GM18909 (cell line): ENCODE measurements around the gene BBX.
"Not testable (repeated sequence)": the region's sequence is repeated elsewhere in the genome, so short reads cannot be mapped to it uniquely, and the experiment has no call there.

ENCODE experiments used
- ATAC-seq: cut with Tn5 transposase; IDR thresholded peaks from one replicate; pipeline ENCODE4 v1.9.1; 2021; ENCODE audit warnings: mild to moderate bottlenecking; ENCODE audit not compliant: unreplicated experiment, poor library complexity

BBX gene

DNA sequence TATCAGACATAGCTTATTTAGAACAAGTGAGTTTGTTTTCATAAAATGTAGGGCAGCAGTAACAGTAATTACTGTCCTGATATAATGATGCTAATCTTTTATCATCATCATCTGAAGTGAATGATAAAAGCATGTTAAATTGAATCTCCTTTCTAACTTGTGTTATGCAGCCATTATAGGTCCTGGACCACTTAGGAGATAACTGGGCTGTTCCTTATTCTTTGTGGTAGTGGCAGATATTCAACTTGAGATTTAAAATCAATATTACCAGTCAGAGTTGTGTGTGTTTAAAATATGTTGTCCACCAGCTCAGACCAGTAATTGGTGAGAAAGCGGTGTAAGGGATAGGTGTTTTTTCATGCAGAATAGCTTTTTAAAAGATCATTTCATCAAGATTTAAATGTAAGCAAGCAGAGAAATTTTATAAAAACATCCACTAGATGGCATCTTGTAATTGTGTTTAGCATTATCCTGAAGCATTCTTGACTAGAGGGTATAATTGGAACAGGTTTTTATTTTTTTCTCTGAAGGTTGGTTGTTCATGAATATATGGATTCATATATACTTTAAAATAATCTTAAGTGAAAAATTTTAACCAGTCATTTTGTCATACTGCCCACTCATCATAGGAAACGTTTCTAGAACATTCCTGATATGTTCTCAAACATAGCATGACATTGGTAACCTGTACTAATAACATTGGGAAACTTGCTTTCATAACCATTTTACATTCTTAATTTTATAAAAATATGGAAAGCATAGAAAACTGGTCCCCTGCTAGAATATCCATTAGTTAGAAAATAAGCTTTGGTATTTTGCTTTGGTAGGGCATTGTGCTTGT lies 153.9 kb downstream of the BBX start:
- no peak for ATAC-seq

- ATAC-seq = no peak
These were observed 157.2 kb downstream of the BBX start for GRCh38 chr3:107679921-107680320.

DNA sequence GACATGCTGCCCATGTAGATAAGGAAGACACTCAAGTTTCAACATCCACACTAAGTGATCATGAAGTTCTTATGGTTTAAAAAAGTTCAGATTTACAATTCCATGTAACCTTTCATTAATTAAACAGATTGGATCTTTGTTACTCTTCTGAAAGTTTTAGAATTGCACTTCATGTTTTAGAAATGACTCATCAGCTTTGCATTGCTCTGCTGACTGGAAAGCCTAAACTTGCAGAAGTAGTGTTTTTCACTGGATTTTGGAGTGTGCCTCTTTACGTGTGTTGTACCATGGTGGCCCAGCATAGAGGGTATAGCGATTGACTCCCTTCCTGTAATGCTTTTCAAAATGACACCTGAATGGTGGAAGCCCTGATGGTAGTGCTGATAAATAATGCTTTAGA lies 157.9 kb downstream of the BBX start:
- no peak for ATAC-seq

GRCh38 chr3:107681396-107681795 lies 158.6 kb downstream of the BBX start:
- no peak for ATAC-seq

DNA sequence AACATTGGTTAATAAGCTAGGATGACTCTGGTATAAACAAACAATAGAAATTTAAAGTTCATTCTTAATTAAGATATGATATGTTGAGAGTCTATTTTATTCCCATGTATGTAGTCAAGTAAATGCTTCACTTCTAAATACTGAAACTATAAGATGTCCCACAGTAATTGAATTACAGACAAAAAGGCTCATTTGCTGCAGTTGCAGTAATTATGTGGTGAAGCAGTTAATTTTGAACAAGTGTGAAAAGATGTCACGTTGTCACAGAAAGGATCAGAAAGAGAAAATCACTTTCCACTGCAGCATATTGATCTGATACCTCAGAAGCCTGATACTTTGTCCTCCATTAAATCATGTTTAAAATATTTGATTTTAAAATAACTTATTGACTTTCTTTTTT lies 159.8 kb downstream of the BBX start:
- ATAC-seq = no peak

DNA sequence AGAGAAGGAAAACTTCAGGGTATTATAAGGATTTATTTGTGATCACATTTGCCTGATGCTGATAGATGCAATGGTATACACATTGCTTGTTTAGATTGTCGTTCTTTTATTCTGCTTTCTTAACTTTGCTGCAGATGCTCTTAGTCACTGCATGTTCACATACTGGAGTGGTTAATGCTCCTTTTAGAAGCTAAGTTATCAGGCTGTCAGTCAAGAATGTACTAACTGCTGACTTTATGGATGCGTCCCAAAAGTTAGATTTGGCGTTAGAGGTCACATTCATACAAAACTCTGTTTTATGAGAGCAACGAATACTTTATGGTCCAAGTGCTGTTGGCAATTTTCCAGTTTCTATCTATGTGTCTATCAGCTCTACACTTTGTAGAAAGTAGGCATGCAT lies 160.7 kb downstream of the BBX start:
- ATAC-seq = no peak

DNA sequence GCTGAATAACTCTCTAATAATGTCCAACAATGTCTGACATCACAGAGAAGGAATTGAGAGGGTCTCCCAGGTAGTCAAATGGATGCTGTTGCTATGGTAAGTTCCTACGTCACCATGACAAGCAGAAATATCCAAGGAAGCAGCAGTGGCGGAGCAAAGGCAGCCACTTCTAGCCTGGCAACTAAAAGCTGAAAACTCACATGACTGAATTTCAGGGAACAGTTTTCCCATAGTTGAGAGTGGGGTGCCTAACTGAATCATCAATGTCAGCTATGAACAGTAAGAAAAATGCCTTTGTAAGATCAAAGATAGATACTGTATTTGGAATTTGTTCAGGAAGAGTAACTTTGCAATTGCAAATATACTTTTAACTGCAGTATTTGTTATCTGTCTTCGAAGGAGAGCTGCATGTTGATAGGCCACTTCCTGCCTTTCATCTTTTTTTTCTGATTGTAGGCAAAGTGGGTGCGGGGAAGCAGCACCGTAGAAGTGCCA lies 161.7 kb downstream of the BBX start:
- ATAC-seq = no peak

DNA sequence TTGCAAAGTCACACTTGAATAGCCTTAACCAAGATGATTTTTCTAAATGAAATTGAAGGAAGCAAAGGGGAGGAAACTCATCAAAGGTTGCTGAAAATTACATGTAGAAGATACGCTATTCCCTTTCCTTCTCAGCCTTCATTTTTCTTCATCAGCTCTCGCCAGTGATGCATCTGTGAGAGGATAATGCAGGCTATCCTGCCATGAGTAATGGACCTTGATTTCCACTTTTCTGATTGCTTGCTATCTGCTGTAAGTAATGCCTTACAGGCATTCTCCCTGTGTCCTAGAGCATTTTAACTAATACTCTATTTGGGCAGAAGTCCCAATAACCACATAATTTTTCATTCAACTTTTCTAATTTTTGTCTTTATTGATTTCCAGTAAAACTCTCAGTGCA lies 162.6 kb downstream of the BBX start:
- ATAC-seq = no peak

DNA sequence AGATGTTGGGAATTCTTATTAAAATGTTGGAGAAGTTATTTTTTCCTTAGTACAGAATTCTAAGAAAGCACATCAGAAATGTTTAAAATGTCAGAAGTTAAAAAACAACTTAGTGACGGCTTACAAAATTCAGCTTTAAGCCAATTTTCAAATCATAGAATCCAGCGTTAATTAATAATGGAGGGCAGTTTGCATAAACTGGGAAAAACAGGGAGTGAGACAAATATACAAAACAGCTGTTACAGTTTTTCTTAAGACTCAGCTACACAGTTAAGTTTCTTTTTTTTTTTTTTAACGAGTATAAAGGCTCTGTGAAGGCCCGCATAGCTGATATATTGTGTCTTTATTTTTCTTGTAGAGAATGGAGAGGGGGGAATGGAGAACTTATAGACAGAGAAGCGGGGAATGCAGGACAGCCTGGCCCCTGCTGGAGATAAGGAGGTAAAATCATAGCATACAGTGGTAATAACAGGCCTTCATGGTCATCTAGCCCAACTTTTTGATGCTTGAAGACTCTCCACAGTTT lies 164.4 kb downstream of the BBX start:
- no peak for ATAC-seq

DNA sequence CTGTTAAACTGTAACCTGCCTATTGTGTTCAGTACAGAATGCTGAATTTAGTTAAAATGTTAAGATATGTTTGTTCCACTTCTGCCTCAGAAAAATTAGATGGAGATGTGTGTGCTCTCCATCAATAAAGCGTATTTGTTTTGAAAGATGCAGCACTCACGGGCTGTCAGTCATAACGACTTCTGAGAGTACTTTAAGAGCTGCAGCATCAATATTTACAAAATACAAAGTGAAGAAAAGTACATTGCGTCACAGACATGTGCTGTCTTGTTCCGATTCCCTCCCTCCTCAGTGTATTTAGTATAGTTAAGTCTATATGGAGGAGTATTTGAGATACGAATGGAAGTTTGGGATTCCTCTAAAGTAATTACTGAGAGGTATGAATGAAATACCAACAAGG lies 166.6 kb downstream of the BBX start:
- no peak for ATAC-seq

DNA sequence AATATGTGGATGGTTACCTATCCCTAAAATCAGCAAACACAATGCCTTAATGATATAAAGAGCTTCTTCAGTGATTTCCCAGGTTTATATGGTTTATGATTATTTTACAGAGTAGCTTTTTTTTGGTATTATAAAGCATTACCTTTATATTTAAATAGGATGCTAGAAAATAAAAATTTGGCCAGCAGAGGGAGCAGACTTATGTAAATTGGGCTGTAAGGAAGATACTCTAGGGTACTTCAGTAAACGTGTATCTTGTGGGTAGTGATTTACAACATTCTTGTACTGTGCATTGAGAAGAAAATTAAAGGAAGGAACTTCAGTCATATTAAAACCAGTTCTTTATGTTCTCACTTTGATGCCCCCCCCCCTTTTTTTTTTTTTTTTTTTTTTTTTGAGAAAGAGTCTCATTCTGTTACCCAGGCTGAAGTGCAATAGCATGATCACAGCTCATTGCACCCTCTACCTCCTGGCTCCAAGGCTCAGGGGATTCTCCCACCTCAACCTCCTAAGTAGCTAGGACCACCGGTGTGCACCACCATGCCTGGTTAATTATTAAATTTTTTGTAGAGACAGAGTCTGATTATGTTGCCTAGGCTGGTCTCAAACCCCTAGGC lies 167.9 kb downstream of the BBX start:
- ATAC-seq = peak; percentile 86

GRCh38 chr3:107691984-107692383 lies 169.2 kb downstream of the BBX start:
- ATAC-seq = not testable (repeated sequence)

DNA sequence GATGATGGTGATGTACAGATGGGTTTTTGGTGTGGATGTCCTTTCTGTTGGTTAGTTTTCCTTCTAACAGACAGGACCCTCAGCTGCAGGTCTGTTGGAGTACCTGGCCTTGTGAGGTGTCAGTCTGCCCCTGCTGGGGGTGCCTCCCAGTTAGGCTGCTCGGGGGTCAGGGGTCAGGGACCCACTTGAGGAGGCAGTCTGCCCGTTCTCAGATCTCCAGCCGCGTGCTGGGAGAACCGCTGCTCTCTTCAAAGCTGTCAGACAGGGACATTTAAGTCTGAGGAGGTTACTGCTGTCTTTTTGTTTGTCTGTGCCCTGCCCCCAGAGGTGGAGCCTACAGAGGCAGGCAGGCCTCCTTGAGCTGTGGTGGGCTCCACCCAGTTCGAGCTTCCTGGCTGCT lies 174.6 kb downstream of the BBX start:
- not testable (repeated sequence) for ATAC-seq

DNA sequence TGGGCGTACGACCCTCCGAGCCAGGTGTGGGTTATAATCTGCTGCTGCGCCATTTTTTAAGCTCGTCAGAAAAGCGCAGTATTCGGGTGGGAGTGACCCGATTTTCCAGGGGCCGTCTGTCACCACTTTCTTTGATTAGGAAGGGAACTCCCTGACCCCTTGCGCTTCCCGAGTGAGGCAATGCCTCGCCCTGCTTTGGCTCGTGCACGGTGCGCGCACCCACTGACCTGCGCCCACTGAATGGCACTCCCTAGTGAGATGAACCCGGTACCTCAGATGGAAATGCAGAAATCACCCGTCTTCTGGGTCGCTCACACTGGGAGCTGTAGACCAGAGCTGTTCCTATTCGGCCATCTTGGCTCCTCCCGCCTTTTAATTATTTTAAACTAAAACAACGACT lies 175.1 kb downstream of the BBX start:
- ATAC-seq = not testable (repeated sequence)

- no peak for ATAC-seq
These were observed 176.9 kb downstream of the BBX start for GRCh38 chr3:107699682-107700081.

GRCh38 chr3:107701299-107701698 lies 178.5 kb downstream of the BBX start:
- ATAC-seq = no peak

- ATAC-seq = no peak
These were observed 181.7 kb downstream of the BBX start for GRCh38 chr3:107704477-107704876.

DNA sequence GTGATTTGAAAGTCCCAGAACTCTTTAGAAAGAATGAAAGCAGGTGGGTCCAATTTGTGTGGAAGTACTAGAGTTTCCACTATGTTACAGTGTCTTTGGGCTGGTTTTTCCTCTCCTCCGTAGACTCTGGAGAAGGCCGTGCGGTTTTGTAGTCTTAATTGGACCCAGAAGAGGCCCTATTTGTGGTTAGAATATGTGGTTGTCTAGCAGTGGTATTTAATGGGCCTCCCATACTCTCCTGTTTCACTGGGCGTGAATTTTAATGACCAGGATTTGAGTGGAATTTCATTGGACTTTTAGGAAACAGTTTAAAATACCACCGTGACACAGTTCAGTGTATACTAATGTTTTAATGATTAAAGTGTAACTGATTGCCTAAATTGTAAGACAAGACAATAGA lies 182.3 kb downstream of the BBX start:
- ATAC-seq = no peak

DNA sequence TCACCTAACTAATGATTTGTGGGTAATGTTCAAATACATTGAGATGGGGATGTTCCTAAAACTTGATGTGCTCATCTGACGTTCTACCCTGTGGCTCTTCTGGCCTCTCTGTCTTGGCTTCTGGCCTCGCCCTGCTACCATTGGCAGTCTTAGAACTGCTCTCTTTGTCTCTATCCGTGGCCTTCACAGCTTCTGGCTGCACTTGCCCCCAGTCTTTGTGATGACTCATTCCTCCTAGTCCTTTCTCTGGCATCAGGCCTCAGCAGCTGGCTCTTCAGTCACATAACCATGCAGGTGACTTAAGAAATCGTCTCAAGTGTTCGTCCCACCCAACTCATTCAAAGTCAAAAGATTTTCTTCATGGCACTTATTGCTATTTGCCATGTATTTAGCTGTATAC lies 188.1 kb downstream of the BBX start:
- no peak for ATAC-seq

DNA sequence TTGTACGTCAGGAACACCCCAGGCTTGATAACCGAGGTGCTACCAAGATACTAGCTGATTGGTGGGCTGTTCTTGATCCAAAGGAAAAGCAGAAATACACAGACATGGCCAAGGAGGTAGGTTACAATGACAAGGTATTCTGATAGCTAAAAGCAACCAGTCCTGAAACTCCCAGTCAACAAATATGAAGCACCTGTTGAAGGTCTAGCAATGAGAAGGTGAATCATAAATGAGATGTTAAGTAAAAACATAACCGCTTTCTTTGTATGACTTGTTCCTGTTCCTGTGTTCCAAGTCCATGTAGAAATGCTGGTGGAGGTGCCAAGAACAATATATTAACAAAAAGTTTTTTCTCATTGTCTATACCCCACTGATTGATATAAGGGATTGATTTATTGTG lies 194.0 kb downstream of the BBX start:
- ATAC-seq = no peak

- ATAC-seq = no peak
These were observed 195.8 kb downstream of the BBX start for GRCh38 chr3:107718547-107718946.

DNA sequence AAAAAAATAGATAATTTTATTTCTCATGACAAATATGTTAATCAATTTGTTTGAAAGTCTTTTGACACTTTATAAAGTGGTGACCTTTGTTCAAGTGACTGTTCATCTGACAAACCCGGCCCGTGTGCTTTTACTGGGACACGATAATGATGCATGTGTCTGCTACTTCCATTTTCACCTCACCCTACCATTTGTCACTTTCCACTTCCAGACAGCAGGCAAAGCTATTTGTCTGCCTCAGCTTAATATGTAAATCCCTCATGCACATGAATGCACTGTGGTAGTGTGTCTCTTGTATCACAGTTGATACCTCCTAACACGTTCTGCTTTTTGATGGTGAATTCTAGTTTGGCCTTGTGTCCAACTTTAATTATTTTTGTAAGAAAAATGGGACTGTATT lies 204.3 kb downstream of the BBX start:
- no peak for ATAC-seq
